ENCODE measurements around the gene FRMD4B.

Gene FRMD4B

GRCh38 chr3:69385723-69386555 is at the start of gene FRMD4B:
FRMD4B (minus strand) TSS chr3:69386088; CDS start chr3:69385989, 99 bp downstream.
- peak; percentile 20 to 54 for DNase-seq

- no peak for DNase-seq
Observed at GRCh38 chr3:69433969-69434325, 48.1 kb upstream of the FRMD4B start.

- DNase-seq: peak in 1 of 2 donors; percentile 19
Observed at GRCh38 chr3:69433121-69433968, 47.5 kb upstream of the FRMD4B start.

GRCh38 chr3:69428657-69429255 is 42.9 kb upstream of the FRMD4B start:
- DNase-seq: no peak

- no peak for DNase-seq
Observed at GRCh38 chr3:69426967-69427304, 41.0 kb upstream of the FRMD4B start.

GRCh38 chr3:69426291-69426966 is 40.5 kb upstream of the FRMD4B start:
- DNase-seq: no peak

GRCh38 chr3:69425249-69425648 is 39.4 kb upstream of the FRMD4B start:
- peak; percentile 7 to 26 for DNase-seq

GRCh38 chr3:69423463-69424155 is 37.7 kb upstream of the FRMD4B start:
- no peak for DNase-seq

GRCh38 chr3:69422751-69423150 is 36.9 kb upstream of the FRMD4B start:
- no peak for DNase-seq

- no peak for DNase-seq
Observed at GRCh38 chr3:69420781-69421520, 35.1 kb upstream of the FRMD4B start.

- DNase-seq: no peak
Observed at GRCh38 chr3:69419276-69419675, 33.4 kb upstream of the FRMD4B start.

- no peak for DNase-seq
Observed at GRCh38 chr3:69417541-69418078, 31.7 kb upstream of the FRMD4B start.

GRCh38 chr3:69413551-69414207 is 27.8 kb upstream of the FRMD4B start:
- no peak for DNase-seq

- DNase-seq: no peak
Observed at GRCh38 chr3:69411346-69411745, 25.5 kb upstream of the FRMD4B start.

- DNase-seq: peak; percentile 76 to 77
Observed at GRCh38 chr3:69410301-69410700, 24.4 kb upstream of the FRMD4B start.

- DNase-seq: no peak
Observed at GRCh38 chr3:69409831-69410230, 23.9 kb upstream of the FRMD4B start.

- no peak for DNase-seq
Observed at GRCh38 chr3:69409011-69409410, 23.1 kb upstream of the FRMD4B start.

GRCh38 chr3:69408542-69408941 is 22.7 kb upstream of the FRMD4B start:
- DNase-seq: no peak

- no peak for DNase-seq
Observed at GRCh38 chr3:69407908-69408307, 22.0 kb upstream of the FRMD4B start.

GRCh38 chr3:69406163-69406562 is 20.3 kb upstream of the FRMD4B start:
- DNase-seq: no peak

- no peak for DNase-seq
Observed at GRCh38 chr3:69405067-69405466, 19.2 kb upstream of the FRMD4B start.
